Activated CD8-positive, alpha-beta memory T cell treated with anti-CD3 and anti-CD28 coated beads, Interleukin-2, amount 50 U/mL, for 1 hour (primary cell): ENCODE measurements around the gene COPB2.

Experiments used
- DNase-seq: peaks from one replicate; pipeline ENCODE4 v3.0.0-alpha.2; 2020; ENCODE audit errors: extremely low read depth

COPB2 gene

DNA sequence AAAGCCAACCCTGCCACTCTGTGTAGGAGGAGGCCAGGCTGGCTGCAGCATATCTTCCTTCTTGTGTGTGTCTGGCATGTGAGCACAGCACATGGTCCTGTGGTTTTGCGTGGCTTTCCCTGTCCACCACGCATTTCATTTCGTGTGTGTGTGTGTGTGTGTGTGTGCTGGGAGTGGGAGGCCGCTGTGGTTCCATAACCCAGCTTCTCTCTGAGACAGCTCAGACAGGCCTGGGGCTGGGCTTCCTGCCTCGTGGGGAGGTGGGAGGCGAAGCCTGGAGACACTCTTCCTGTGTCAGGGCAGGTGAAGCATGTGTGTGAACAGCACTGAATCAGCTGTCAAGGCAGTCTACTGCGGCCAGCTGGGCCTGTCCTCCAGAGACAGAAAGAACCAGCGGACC lies 61.6 kb downstream of the COPB2 start:
- no peak for DNase-seq

DNA sequence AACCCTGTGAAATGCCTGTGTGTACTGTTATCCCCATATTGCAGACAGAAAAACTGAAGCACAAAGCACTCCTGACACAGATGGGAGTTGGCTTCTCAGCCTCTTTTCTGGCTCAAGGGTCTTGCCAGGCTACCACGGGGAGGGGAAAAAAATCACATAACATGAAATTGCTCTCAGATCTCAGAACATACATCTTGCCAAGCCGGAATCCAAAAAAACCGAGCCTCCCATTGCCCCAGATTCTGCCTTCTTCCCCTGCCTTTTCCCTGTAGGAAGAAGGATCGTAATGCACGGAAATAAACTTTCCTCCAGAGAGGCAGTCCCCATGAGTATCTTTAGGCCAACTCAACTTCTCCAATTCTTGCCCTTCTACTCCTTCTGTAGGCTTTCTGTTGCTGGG lies 62.2 kb downstream of the COPB2 start:
- DNase-seq, result no peak

DNA sequence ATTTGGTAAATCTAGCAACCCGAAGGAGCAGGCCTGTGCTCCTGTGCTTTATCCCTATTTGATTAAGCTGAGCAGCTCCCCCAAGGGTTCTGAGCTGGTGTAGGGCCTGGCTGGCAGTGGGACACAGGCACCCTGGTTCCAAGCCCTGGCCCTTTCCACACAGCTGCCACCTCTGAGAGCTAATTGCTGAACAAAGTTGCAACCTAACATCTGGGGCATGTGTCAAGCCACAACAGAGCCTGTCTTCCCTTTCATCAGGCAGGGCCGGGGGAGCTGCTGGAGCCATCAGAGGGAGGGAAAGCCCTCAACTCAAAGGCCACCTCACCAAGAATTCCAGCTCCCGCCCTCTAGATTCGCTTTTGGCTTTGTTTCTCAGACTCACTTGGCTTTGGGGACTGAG lies 62.7 kb downstream of the COPB2 start:
- DNase-seq, result no peak

DNA sequence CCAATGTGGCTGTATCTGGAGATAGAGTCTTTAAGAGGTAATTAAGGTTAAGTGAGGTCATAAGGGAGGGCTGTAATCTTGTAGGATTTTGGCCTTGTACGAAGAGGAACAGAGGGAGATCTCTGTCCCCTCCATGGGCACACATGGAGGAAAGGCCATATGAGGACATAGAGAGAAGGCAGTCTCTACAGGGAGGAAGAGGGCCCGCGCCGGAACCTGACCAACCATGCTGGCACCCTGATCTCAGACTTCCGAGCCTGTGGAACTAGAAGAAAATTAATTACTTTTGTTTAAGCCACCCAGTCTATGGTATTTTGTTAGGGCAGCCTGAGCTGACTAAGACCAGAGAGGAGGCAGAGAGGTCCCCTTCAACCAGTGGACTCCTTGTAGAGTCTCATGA lies 63.3 kb downstream of the COPB2 start:
- no peak for DNase-seq

DNA sequence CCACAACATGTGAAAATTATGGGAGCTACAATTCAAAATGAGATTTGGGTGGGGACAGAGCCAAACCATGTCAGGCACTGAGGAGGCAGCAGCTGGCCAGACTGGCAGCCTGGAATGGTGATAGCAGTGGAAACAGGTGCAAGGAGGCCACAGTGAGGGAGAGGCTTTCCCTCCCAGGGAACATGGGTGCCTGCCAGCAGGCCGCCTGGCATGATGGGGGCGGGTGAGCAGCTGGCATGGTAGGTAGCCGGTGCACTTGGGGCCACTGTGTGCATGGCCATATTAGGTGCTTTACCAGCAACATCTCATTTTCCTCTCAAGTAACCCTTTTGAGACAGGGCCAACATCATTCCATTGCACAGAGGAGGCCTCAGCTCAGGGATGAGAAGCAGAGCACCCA lies 63.9 kb downstream of the COPB2 start:
- DNase-seq, result no peak

DNA sequence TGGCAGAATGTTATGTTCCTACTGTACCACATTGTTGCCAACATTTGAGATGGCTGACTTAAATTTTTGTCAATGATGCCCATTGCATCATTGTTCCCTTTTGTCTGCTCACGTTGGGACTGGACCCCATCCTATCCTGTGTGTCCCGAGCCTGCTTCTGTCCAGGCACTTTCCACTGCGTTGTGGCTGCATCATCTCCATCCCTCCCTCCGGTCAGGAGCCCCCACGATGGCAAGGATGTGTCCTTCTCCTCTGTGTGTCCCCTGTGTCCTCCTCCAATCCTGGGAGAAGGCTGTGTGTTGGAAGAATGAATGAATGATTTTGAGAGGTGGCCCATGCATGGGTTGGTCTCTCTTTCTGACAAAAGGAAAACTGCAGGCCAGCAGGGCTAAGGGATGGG lies 65.0 kb downstream of the COPB2 start:
- no peak for DNase-seq

DNA sequence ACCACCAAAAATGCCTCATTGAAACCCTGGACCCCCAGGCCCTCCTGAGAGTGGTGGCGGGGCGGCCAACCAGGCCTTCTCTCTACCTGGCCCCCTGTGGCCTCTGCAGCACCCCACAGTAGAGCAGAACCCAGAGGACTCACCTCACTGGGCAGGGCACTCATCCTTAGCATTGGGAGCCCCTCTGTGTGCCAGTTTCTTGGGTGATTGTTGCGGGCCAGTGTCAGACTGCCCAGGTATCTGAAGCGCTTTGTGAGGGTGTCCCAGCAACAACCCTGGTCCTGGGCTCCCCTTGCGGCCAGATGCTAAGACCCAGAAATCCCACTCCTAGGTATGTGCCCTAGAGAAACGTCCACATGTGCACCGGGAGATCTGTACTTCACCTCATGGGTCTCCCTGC lies 66.3 kb downstream of the COPB2 start:
- no peak for DNase-seq

DNA sequence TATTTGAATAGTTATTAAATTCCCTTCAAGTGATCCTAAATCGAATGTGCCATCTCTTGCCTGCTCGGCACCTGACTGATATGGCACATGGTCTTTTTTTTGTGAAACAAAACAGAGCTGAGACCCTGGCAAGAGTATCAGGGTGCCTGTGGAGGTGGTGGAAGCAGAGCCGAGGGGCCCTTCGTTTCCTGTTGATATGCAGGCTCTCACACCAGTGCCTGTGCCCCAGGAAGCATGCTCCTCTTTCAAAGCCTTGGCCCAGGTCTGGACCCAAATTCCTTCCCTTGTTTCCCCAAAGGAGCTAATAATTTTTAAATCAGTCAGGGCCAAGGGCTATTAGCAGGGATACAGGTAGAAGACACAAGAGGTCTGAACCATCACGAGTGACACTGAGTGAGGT lies 67.1 kb downstream of the COPB2 start:
- no peak for DNase-seq

DNA sequence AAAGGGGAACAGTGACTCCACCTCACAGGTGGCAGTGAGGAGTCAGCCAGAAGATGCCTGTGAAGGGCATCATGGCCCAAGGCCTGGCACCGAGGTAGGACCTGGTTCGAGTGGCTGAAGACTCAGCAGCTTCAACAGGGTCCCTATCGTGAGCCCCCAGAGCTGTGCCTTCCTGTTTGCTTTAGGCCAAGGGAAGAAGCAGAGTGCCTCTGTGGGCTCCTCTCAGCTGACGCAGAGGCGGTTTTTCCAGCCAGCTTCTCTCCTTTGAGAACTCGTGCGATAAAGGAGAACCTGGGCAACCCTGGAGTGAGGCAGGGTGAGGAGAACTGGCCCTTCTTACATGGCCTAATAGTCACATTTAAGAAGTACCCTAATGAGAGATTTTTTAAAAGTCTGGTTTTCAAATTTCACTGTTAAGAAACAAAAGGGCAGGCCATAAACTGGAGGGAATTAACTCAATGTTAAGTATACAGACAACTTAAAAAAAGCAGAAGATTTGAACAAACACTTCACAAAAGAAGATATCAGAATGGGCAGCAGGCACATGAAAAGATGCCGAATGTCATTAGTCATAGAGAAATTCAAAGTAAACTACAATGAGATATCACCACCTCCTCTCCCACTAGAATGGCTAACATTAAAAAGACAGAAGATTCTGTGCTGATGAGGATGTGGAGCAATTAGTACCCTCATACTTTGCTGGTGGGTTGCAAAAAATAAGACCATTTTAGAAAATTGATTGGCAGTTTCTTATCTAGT lies 68.7 kb downstream of the COPB2 start:
- no peak for DNase-seq

DNA sequence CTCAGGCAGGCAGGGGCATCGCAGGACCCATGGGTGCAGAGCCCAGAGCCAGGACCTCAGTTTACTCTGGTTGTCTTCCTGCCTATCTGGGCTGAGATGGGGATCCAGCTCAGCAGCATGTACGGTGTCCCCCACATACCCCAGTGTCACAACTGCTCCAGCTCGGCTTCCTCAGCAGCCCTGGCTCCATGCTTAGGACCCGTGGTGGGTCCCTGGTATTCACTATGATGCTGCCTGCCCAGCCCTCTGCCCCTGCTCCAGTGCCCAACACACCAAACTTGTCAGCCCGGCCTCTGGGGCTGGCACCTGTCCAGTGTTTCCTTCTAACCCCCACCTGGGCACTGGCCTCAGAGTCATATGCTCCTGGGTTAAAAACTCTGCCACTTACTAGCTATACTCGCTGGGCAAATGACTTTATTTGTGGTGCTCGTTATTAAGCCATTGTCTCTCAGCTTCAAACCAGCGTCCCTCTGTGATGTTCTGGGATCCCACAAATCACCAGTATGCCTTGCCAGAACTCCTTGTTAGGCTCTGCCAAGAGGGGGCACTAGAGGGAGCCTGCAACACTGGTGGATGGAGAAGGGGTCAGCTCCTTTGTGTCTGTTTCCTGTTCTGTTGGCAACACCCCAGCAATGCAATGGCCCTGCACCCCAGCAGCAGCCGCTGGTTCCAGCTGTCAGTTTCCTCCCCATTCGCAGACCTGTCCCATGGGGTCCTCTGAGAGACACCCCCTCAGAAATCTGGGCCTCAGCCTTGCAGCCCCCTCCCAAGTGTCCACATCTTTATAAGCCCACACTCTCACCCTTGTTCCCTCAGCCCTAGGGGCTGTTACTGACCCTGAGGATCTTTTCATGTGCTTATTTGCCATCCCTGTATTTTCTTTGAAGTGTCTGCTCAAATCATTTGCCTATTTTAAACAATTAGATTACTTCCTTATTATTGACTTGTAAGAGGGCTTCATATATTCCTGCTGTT lies 69.7 kb downstream of the COPB2 start:
- no peak for DNase-seq

DNA sequence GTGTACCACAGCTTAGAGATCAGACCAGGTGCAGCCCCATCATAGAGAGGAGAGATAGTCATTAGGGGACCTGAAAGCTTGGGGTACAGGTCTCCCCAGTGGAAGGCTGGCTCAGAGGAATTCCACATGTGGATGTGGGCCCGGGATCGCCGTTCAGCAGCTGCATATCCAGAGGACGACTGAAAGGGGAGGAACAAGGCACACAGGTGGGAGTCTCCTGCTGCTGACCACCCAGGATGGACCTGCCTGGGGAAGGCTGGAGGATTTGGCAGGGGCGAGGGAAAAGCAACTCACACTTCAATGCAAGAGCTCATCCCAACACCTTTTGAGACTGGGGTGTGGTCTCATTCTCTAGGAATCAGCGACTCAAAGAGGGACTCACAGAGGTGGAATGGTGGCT lies 70.6 kb downstream of the COPB2 start:
- no peak for DNase-seq

DNA sequence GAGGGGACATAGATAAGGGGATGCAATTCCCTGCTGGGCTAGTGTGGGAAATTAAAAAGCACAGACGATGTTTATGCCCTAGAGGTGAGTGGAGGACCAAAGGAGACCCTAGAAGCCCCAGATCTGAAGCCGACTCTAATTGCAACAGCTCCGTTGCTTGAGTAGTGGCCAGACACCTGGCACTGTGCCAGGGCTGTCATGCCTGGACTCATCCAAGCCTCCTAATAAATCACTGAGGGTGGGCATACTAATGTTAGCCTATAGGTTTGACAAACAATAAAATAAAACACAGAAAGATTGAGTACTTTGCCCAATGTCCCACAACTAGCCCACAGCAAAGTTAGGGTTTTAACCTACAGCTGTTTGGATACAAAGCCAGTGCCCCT lies 71.0 kb downstream of the COPB2 start:
- DNase-seq, result no peak

DNA sequence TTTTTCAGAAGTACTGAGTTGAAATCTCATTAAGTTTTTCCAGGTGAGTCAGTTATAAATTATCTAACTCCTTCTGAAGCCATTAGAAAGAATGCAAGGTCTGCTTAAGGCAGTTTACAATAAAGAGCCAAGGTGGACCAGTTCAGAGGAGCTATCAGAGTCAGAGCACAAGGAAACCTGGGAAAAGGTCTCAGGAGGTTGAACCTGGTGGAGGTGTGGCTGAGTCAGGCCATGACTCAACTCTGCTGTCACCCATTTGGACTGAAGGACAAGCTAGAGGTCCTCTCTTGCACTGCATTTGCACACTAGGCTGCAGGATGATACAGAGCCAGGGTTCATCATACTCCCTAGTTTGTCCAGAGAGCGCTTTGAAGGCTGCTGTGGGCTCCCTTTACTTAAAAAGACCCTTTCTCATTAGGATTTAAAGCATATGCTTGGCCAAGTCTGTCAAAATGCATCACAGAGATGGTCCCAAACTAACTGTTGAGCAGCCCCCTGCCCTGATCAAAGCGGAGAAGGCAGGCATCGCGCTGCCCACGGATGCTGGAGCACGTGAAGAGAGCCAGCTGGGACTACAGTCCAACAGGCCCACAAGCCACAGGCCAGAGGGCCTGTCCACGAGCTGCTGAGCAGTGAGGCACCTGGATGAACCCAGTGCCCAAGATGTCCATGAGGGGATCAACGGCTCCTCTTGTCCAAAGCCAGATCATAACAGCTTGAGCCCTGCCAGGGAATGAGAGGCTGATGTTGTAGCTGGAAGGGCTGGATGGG lies 71.6 kb downstream of the COPB2 start:
- no peak for DNase-seq

DNA sequence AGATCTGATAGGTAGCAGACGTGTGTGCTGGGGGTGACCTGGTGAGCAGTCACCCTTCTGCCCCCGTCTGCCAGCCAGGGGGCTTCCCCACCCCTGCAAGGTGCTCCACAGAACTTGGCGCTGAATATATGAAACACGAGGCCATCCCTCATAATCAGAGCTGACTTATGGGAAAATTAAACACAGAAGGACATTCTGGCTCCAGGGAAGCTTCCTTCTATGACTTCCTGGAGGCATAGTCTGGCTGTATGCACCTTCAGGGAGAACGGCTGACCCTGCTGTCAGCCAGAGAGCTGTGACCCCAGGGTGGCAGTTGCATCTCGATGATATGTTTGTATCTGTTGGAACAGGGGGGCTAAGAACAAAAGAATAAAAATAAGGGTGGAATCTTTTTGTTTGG lies 72.2 kb downstream of the COPB2 start:
- no peak for DNase-seq

DNA sequence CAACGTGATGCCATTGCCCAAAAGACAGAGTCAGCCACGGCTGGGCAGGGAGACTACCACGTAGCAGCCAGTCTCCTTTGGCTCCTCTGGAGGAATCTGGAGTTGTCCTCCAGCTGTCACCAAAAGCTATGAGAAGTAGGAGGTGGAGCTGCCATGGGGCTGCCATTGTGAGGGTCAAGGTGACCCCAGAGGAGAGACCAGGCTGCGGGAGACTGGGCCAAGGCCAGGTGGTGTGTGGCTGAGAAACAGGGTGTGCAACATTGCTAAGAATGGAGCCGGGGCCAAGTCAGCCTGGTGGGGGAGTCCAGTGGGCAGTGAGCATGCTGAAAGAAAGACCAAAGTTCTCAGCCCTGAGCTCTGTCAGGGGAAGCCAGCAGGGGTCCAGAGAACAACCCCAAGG lies 75.5 kb downstream of the COPB2 start:
- DNase-seq, result no peak

DNA sequence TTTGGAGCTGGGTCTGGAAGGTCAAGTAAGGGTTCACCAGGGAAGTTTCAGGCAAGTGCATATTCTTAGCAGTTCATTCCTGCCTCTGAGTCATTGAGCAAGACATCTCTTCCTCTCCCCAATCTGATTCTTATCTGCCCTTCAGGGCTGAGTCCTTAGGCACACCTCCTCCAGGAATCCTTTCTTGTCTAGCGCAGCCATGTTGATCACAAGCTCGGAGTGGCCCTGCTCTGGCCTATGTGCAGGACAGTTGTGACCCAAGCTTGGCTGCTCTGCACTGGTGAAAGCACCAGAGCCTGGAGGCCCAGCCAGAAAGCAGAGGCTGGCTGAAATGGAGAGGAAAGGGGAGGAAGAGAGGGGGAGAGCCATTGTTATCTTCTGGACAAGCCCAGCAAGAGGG lies 76.5 kb downstream of the COPB2 start:
- no peak for DNase-seq

DNA sequence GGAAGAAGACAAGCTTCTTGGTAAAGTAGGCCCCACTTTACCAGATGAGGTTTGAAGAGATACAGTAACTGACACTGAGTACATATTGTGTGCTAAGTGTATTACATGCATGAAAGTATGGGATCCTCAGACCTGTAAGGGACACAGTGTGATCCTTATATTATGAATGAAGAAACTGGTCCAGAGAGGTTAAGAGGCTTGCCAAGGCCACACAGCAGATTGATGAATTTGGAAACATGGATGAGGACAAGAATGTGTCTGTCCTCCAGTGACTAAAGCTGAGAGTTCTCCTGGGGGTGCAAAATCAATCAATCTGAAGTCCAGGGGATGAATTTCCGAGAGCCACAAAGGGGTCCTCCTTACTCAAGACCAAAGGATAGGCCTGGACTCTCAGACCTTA lies 77.0 kb downstream of the COPB2 start:
- DNase-seq, result no peak

DNA sequence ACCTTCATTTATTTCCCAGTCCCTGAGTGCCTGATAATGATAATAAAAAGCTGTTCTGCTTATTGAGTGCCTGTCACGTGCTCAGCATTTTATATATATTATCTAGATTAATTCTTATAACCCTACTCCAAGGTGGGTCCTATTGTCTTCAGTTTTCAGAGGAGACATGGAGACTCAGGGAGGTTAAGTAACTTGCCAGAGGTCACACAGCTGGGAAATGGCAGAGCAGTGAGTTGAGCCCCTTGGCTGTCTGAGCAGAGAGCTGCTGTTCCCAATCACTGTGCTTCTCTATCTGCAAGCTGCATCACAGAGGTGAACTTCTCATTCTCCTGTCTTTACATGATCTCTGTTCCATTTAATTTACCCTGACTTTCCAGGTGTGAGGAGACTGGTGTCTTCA lies 77.9 kb downstream of the COPB2 start:
- DNase-seq, result no peak

DNA sequence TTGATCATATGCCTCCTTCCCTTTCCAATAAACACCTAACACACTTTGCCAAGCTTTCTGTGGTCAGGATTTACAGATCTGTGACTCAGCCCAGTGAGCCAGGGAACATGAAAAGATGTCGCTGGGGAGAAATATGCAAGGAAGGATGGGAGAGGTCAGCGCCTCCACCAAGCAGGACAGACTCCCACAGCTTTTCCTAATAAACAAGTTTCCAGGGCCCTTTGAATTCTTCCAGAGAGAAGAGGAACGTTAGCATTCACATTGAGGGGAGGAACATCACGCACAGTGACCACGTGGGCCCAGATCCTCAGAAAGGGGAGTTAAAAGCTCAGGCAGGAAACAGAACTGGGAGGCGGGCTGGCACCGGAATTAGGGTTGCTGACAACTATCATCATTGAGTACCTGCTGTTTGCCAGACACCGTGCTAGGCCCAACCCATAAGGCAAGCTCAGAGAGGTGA lies 78.9 kb downstream of the COPB2 start:
- DNase-seq, result no peak

DNA sequence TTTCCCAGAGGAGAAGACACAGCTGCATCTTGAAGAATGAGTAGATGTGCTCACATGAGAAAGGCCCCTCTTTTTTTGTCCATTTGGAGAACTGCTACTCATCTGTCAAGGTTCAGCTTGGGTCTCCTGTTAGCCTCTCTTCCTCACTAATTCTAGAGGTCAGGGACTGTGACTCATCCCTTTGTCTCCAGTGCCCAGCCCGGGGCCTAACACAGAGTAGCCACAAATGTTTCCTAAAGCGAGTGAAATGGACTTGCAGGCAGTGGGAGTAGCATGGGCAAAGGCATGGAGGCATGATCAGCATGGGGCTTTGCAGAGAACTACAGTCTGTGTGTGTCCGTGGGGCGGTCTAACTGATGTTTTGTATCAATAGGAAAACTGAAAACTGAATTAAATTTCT lies 79.6 kb downstream of the COPB2 start:
- DNase-seq, result no peak

DNA sequence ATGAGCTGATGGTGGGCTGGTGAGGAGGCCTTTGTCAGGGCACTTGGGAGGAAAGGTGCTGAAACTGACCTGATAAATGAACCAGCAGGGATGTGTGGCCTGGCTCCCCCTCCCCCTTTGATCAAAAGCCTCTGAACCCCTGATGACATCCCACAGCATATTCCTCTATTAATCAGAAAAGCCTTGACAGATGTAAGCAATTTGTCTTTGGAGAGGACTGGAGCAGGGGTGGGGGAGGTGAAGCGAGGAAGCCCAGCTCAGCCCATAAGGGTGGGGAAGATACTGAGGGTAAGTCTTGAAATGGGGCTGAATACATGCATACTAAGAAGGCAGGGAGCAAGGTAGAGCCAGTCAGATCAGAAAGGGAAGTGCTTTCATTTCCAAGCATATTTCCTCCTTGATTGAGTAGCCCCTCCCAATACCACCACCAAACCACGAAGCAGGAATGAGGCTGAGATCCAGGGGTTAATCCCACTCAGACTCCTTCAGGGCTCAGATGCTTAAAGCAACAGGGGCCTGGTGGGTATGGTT lies 80.3 kb downstream of the COPB2 start:
- no peak for DNase-seq

DNA sequence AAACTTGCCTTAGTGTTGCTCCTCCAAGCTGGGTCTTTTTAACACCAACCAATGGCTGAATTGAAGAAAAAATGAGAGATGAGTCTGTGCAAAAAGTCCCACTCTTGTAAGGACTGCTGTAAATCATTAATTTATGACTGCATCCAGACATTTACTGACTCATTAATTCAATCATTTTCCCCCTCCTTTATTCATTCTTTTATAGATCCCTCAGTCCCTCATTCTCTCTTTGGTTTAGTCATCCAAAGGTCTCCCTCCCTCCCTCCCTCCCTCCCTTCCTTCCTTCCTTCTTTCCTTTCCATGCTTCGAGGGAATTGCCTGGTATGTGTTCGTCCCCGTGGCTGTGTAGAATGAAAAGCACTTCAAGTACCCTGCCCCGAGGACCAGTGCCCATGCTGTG lies 80.9 kb downstream of the COPB2 start:
- no peak for DNase-seq
